Measurements from ENCODE around the gene GEMIN7. TPM values are rescaled to one million over a fixed set of nuclear protein-coding genes. Genes with fewer than 3 reads are reported as not detected.

The GEMIN7 gene
- total RNA-seq, 3 donors from 2014 or later = 21.3 to 35.1 (median 22.1) TPM

GRCh38 chr19:45051929-45052579 lies 27.0 kb upstream of the GEMIN7 start:
- Histone ChIP-seq H3K4me3 (no peak overlapping the region), H3K27ac (no peak overlapping the region), H3K9me3 (no peaks in the 10 kb centered on the region), H3K4me1 (peaks cover 0 to 4% of the 10 kb centered on the region in 2 donors), H3K27me3 (no peaks in the 10 kb centered on the region), H3K36me3 (peaks cover 4% of the 10 kb centered on the region)
- intact Hi-C loops (cut with DNase I; ENCODE audit: low total_unique reads) = no loop called here
- no peak for TF ChIP-seq POLR2AphosphoS5 (IDR thresholded peaks at IDR 0.05)
- no peak for TF ChIP-seq CTCF (IDR thresholded peaks at IDR 0.05)
- no peak for TF ChIP-seq POLR2A (IDR thresholded peaks at IDR 0.05)
- DNase-seq (ENCODE audit: low spot score in 2 of 2) = no peak

GRCh38 chr19:45056831-45057230 lies 22.2 kb upstream of the GEMIN7 start:
- no peak for TF ChIP-seq POLR2AphosphoS5 (IDR thresholded peaks at IDR 0.05)
- TF ChIP-seq POLR2A (IDR thresholded peaks at IDR 0.05) = no peak
- no peak for TF ChIP-seq CTCF (IDR thresholded peaks at IDR 0.05)
- no peak for DNase-seq (ENCODE audit: low spot score in 2 of 2)
- Histone ChIP-seq H3K4me3 (no peak overlapping the region), H3K4me1 (no peaks in the 10 kb centered on the region), H3K9me3 (no peaks in the 10 kb centered on the region), H3K27ac (no peak overlapping the region), H3K27me3 (no peaks in the 10 kb centered on the region), H3K36me3 (peaks cover 11% of the 10 kb centered on the region)
- intact Hi-C loops (cut with DNase I; ENCODE audit: low total_unique reads) = no loop called here

GRCh38 chr19:45057444-45057843 lies 21.6 kb upstream of the GEMIN7 start:
- Histone ChIP-seq H3K27ac (no peak overlapping the region), H3K4me3 (no peak overlapping the region), H3K4me1 (no peaks in the 10 kb centered on the region), H3K9me3 (no peaks in the 10 kb centered on the region), H3K36me3 (peaks cover 11% of the 10 kb centered on the region), H3K27me3 (no peaks in the 10 kb centered on the region)
- intact Hi-C loops (cut with DNase I; ENCODE audit: low total_unique reads) = no loop called here
- DNase-seq (ENCODE audit: low spot score in 2 of 2) = no peak
- TF ChIP-seq CTCF (IDR thresholded peaks at IDR 0.05) (no peak), POLR2AphosphoS5 (IDR thresholded peaks at IDR 0.05) (no peak), POLR2A (IDR thresholded peaks at IDR 0.05) (no peak)

- DNase-seq (ENCODE audit: low spot score in 2 of 2) = no peak
- no peak overlapping the region for H3K27ac ChIP-seq
- intact Hi-C loops (cut with DNase I; ENCODE audit: low total_unique reads) = no loop called here
- no peaks in the 10 kb centered on the region for H3K27me3 ChIP-seq
- peaks cover 7% of the 10 kb centered on the region for H3K36me3 ChIP-seq
- TF ChIP-seq POLR2A (IDR thresholded peaks at IDR 0.05) = no peak
- no peak for TF ChIP-seq POLR2AphosphoS5 (IDR thresholded peaks at IDR 0.05)
- TF ChIP-seq CTCF (IDR thresholded peaks at IDR 0.05) = no peak
- no peaks in the 10 kb centered on the region for H3K9me3 ChIP-seq
- no peaks in the 10 kb centered on the region for H3K4me1 ChIP-seq
- no peak overlapping the region for H3K4me3 ChIP-seq
These were observed 20.4 kb upstream of the GEMIN7 start for GRCh38 chr19:45058622-45059159.

GRCh38 chr19:45059258-45059965 lies 19.6 kb upstream of the GEMIN7 start:
- Histone ChIP-seq H3K4me1 (no peaks in the 10 kb centered on the region), H3K27me3 (no peaks in the 10 kb centered on the region), H3K36me3 (peaks cover 7% of the 10 kb centered on the region), H3K4me3 (no peak overlapping the region), H3K27ac (no peak overlapping the region), H3K9me3 (no peaks in the 10 kb centered on the region)
- DNase-seq (ENCODE audit: low spot score in 2 of 2) = peak in 1 of 2 donors; percentile 81
- intact Hi-C loops (cut with DNase I; ENCODE audit: low total_unique reads) = no loop called here
- no peak for TF ChIP-seq POLR2AphosphoS5 (IDR thresholded peaks at IDR 0.05)
- TF ChIP-seq CTCF (IDR thresholded peaks at IDR 0.05) = peak; percentile 27 to 85 (median 79)

All from breast epithelium (tissue), 4 donors.